HG03039 (cell line): Measurements from ENCODE around the gene FAM184B.

Experiments used
- ATAC-seq: cut with Tn5 transposase; IDR thresholded peaks from one replicate; pipeline ENCODE4 v1.9.1; 2021; ENCODE audit warnings: mild to moderate bottlenecking, moderate library complexity; ENCODE audit not compliant: unreplicated experiment

Gene FAM184B

GRCh38 chr4:17642398-17642783, 139.0 kb downstream of the FAM184B start:
- no peak for ATAC-seq

GRCh38 chr4:17639136-17639535, 142.3 kb downstream of the FAM184B start:
- no peak for ATAC-seq

GRCh38 chr4:17636696-17637622, 144.5 kb downstream of the FAM184B start:
- ATAC-seq, result peak; percentile 88

GRCh38 chr4:17636341-17636695, 145.1 kb downstream of the FAM184B start:
- ATAC-seq, result no peak

- ATAC-seq, result no peak
Observed at GRCh38 chr4:17635056-17635455, 146.4 kb downstream of the FAM184B start.

GRCh38 chr4:17633600-17633999, 147.8 kb downstream of the FAM184B start:
- ATAC-seq, result no peak

GRCh38 chr4:17630228-17630627, 151.2 kb downstream of the FAM184B start:
- ATAC-seq, result no peak

- ATAC-seq, result no peak
Observed at GRCh38 chr4:17624821-17625220, 156.6 kb downstream of the FAM184B start.

- no peak for ATAC-seq
Observed at GRCh38 chr4:17623451-17624001, 157.9 kb downstream of the FAM184B start.

GRCh38 chr4:17619416-17620105, 161.9 kb downstream of the FAM184B start:
- no peak for ATAC-seq

- ATAC-seq, result no peak
Observed at GRCh38 chr4:17618926-17619325, 162.5 kb downstream of the FAM184B start.

- ATAC-seq, result no peak
Observed at GRCh38 chr4:17616283-17616682, 165.1 kb downstream of the FAM184B start.

- peak; percentile 88 for ATAC-seq
Observed at GRCh38 chr4:17614416-17615299, 166.8 kb downstream of the FAM184B start, which contains the start of gene MED28. MED28 (plus strand) TSS chr4:17614641; CDS start chr4:17614655, 14 bp downstream.

GRCh38 chr4:17613761-17614415, 167.5 kb downstream of the FAM184B start:
- ATAC-seq, result peak; percentile 41

GRCh38 chr4:17605236-17605635, 176.2 kb downstream of the FAM184B start:
- ATAC-seq, result no peak

GRCh38 chr4:17599826-17600225, 181.6 kb downstream of the FAM184B start:
- no peak for ATAC-seq

- no peak for ATAC-seq
Observed at GRCh38 chr4:17597517-17597916, 183.9 kb downstream of the FAM184B start.

- peak; percentile 68 for ATAC-seq
Observed at GRCh38 chr4:17595471-17596005, 185.9 kb downstream of the FAM184B start.

GRCh38 chr4:17589355-17589754, 192.1 kb downstream of the FAM184B start:
- ATAC-seq, result no peak
